ENCODE data around the gene RRP8.

GRCh38 chr11:6603287-6604080 lies at the start of gene RRP8, which contains the start of gene ILK:
- TF ChIP-seq, protein P1, sequence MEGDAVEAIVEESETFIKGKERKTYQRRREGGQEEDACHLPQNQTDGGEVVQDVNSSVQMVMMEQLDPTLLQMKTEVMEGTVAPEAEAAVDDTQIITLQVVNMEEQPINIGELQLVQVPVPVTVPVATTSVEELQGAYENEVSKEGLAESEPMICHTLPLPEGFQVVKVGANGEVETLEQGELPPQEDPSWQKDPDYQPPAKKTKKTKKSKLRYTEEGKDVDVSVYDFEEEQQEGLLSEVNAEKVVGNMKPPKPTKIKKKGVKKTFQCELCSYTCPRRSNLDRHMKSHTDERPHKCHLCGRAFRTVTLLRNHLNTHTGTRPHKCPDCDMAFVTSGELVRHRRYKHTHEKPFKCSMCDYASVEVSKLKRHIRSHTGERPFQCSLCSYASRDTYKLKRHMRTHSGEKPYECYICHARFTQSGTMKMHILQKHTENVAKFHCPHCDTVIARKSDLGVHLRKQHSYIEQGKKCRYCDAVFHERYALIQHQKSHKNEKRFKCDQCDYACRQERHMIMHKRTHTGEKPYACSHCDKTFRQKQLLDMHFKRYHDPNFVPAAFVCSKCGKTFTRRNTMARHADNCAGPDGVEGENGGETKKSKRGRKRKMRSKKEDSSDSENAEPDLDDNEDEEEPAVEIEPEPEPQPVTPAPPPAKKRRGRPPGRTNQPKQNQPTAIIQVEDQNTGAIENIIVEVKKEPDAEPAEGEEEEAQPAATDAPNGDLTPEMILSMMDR (IDR thresholded peaks at IDR 0.05; ENCODE audit: poor library complexity), result peak; percentile 12
- TF ChIP-seq EZH2 (IDR thresholded peaks at IDR 0.05; ENCODE audit: borderline replicate concordance) (no peak), EZH2phosphoT487 (IDR thresholded peaks at IDR 0.05; ENCODE audit: low read depth, severe bottlenecking, unreplicated experiment) (no peak)
